GM18502 (cell line): ENCODE measurements around the gene COL4A1.

Source experiments
- ATAC-seq: cut with Tn5 transposase; IDR thresholded peaks from one replicate; pipeline ENCODE4 v1.9.1; 2021; ENCODE audit warnings: mild to moderate bottlenecking; ENCODE audit not compliant: unreplicated experiment, poor library complexity

Gene COL4A1

GRCh38 chr13:110297766-110298504 lies 9.0 kb downstream of the COL4A1 start:
- ATAC-seq: no peak

- no peak for ATAC-seq
Measured at GRCh38 chr13:110297011-110297410, 9.9 kb downstream of the COL4A1 start.

- ATAC-seq: no peak
Measured at GRCh38 chr13:110294622-110295021, 12.3 kb downstream of the COL4A1 start.

GRCh38 chr13:110294146-110294545 lies 12.8 kb downstream of the COL4A1 start:
- no peak for ATAC-seq

GRCh38 chr13:110293649-110294048 lies 13.3 kb downstream of the COL4A1 start:
- no peak for ATAC-seq

GRCh38 chr13:110293037-110293436 lies 13.9 kb downstream of the COL4A1 start:
- ATAC-seq: no peak

- ATAC-seq: no peak
Measured at GRCh38 chr13:110291286-110291685, 15.7 kb downstream of the COL4A1 start.

- ATAC-seq: no peak
Measured at GRCh38 chr13:110290826-110291225, 16.1 kb downstream of the COL4A1 start.

GRCh38 chr13:110290153-110290552 lies 16.8 kb downstream of the COL4A1 start:
- no peak for ATAC-seq

GRCh38 chr13:110289661-110290060 lies 17.3 kb downstream of the COL4A1 start:
- no peak for ATAC-seq

- ATAC-seq: no peak
Measured at GRCh38 chr13:110289174-110289573, 17.8 kb downstream of the COL4A1 start.

GRCh38 chr13:110286833-110287819 lies 19.8 kb downstream of the COL4A1 start:
- no peak for ATAC-seq

- no peak for ATAC-seq
Measured at GRCh38 chr13:110285991-110286832, 20.7 kb downstream of the COL4A1 start.

GRCh38 chr13:110284779-110285484 lies 22.0 kb downstream of the COL4A1 start:
- ATAC-seq: no peak

- ATAC-seq: no peak
Measured at GRCh38 chr13:110283736-110284517, 23.0 kb downstream of the COL4A1 start.

- ATAC-seq: no peak
Measured at GRCh38 chr13:110282316-110282841, 24.6 kb downstream of the COL4A1 start.

- ATAC-seq: no peak
Measured at GRCh38 chr13:110281736-110282135, 25.2 kb downstream of the COL4A1 start.

GRCh38 chr13:110280985-110281688 lies 25.8 kb downstream of the COL4A1 start:
- ATAC-seq: no peak
